ENCODE measurements around the gene RAB3C.

GRCh38 chr5:58606064-58606463 is 23.2 kb downstream of the RAB3C start:
- TF ChIP-seq CTCF (IDR thresholded peaks at IDR 0.05) (no peak), POLR2A (IDR thresholded peaks at IDR 0.05) (no peak), EP300 (IDR thresholded peaks at IDR 0.05) (no peak), POLR2AphosphoS5 (IDR thresholded peaks at IDR 0.05) (no peak)
